Measurements from ENCODE around the gene ATP6V1A.

GRCh38 chr3:113697500-113698090, 49.2 kb upstream of the ATP6V1A start:
- TF ChIP-seq CTCF (conservative IDR thresholded peaks at IDR 0.05; ENCODE audit: low read depth, low read length) = no peak
- no peak for TF ChIP-seq EZH2 (IDR thresholded peaks at IDR 0.05; ENCODE audit: low read length, unreplicated experiment)
- TF ChIP-seq EZH2phosphoT487 (IDR thresholded peaks at IDR 0.05; ENCODE audit: borderline replicate concordance, low read length) = no peak

Measured in PC-3 (cell line).